Muscle layer of duodenum (tissue), 2 donors: Measurements from ENCODE around the gene CALN1.
A peak's percentile ranks its signal among the peaks of the same experiment; 100 is the strongest.

Source experiments
- H3K27ac ChIP-seq: one replicate; pipeline ENCODE4 v1.7.0; 2013; ENCODE audit warnings: mild to moderate bottlenecking, low read length
- H3K27me3 ChIP-seq: one replicate; pipeline ENCODE4 v1.7.0; 2013; ENCODE audit warnings: low read depth, mild to moderate bottlenecking, control low read depth, low read length
- H3K36me3 ChIP-seq, 2 donors: one replicate each; pipeline ENCODE4 v1.7.0; 2013; ENCODE audit warnings: low read length in 2 of 2, control low read depth in 1 of 2, mild to moderate bottlenecking in 1 of 2; ENCODE audit not compliant: insufficient read depth in 2 of 2, control insufficient read depth in 1 of 2
- H3K4me1 ChIP-seq, 2 donors: one replicate each; pipeline ENCODE4 v1.7.0; 2013; ENCODE audit warnings: low read length in 2 of 2, mild to moderate bottlenecking in 2 of 2, control low read depth in 1 of 2, moderate library complexity in 1 of 2; ENCODE audit not compliant: insufficient read depth in 2 of 2, control insufficient read depth in 1 of 2
- H3K4me3 ChIP-seq, 2 donors: one replicate each; pipeline ENCODE4 v1.7.0; 2013; ENCODE audit warnings: low read length in 2 of 2, low read depth in 1 of 2, mild to moderate bottlenecking in 1 of 2
- H3K9me3 ChIP-seq, 2 donors: one replicate each; pipeline ENCODE4 v1.7.0; 2013; ENCODE audit warnings: low read length in 2 of 2, control low read depth in 1 of 2, mild to moderate bottlenecking in 1 of 2; ENCODE audit not compliant: control insufficient read depth in 1 of 2
- donor health status: healthy.

CALN1 gene

DNA sequence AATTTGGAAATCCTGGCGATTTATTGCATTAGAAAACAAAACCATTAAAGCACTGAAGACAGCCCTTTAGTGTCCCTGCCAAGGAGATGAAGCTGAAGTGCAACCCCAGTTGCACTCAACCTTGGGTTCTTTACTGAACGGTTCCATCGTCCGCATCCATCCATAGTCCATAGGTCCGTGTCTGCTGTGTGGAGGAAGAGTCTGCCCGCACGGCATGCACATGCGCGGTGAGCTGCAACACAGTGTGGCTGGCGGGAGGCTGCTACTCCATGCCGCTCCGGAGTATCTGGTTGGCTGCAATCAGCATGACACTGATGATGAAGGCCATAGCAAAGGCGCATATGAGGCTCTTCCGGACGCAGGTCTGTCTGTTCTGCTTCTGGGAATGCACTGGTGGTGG, 624.6 kb downstream of the CALN1 start:
- H3K9me3 ChIP-seq, result peaks cover 8 to 24% of the 10 kb centered on the region in 2 donors
- no peak overlapping the region for H3K27ac ChIP-seq
- no peaks in the 10 kb centered on the region for H3K4me1 ChIP-seq
- H3K36me3 ChIP-seq, result no peaks in the 10 kb centered on the region
- peak overlapping the region in 1 of 2 donors; percentile 21 for H3K4me3 ChIP-seq
- H3K27me3 ChIP-seq, result no peaks in the 10 kb centered on the region

GRCh38 chr7:71785216-71785615, 626.9 kb downstream of the CALN1 start:
- no peaks in the 10 kb centered on the region for H3K27me3 ChIP-seq
- no peaks in the 10 kb centered on the region for H3K36me3 ChIP-seq
- no peak overlapping the region for H3K4me3 ChIP-seq
- H3K27ac ChIP-seq, result no peak overlapping the region
- H3K9me3 ChIP-seq, result peaks cover 8 to 24% of the 10 kb centered on the region in 2 donors
- H3K4me1 ChIP-seq, result no peaks in the 10 kb centered on the region

- no peaks in the 10 kb centered on the region for H3K4me1 ChIP-seq
- H3K27ac ChIP-seq, result no peak overlapping the region
- H3K4me3 ChIP-seq, result no peak overlapping the region
- no peaks in the 10 kb centered on the region for H3K36me3 ChIP-seq
- peaks cover 8 to 24% of the 10 kb centered on the region in 2 donors for H3K9me3 ChIP-seq
- H3K27me3 ChIP-seq, result no peaks in the 10 kb centered on the region
These were observed 627.4 kb downstream of the CALN1 start for GRCh38 chr7:71784781-71785180.

DNA sequence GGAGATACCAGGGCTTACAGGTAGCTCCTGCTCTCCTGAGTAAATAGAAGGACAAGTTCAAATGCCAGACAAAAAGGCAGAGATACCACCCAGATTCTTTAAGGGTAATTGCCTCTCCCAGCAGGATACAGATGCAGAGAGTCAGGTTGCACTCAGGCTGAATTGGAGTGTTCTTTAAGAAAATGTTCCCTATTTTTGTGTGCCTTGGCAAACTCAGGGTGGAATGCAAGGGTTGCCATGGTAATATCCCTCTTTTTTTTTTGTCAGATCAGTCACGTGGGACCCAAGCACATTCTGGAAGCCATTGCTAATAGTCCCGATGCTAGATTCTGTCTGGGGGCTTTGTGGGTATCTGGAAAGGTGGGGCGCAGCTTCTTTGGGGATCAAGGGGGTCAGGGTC, 628.0 kb downstream of the CALN1 start:
- H3K27ac ChIP-seq, result no peak overlapping the region
- no peak overlapping the region for H3K4me3 ChIP-seq

DNA sequence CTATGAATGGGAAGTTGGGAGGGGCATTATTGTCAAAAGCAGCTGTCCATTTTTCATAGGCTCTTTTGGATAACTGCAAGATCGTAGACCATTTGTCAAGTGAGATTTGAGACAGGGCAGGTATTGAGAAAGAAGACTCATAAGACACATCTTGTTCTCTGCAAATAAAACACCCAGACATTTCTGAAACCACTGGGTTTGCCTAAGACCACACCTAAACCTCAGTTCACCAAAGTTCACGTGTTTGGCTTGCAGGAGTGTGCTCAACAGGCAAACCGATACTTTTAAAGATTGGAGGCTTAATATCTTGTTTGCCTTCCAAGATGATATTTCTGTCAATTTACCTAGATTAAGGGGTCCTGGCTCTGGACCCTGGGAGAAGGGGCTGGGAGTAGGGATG, 628.4 kb downstream of the CALN1 start:
- Histone ChIP-seq H3K9me3 (peaks cover 8 to 24% of the 10 kb centered on the region in 2 donors), H3K4me1 (no peaks in the 10 kb centered on the region), H3K4me3 (no peak overlapping the region), H3K27ac (no peak overlapping the region), H3K27me3 (no peaks in the 10 kb centered on the region), H3K36me3 (no peaks in the 10 kb centered on the region)

More for the DNA sequence above, 628.0 kb downstream of the CALN1 start:
- no peaks in the 10 kb centered on the region for H3K27me3 ChIP-seq
- peaks cover 8 to 24% of the 10 kb centered on the region in 2 donors for H3K9me3 ChIP-seq
- no peaks in the 10 kb centered on the region for H3K36me3 ChIP-seq
- no peaks in the 10 kb centered on the region for H3K4me1 ChIP-seq

GRCh38 chr7:71782051-71782450, 630.1 kb downstream of the CALN1 start:
- no peaks in the 10 kb centered on the region for H3K36me3 ChIP-seq
- peaks cover under 1 to 12% of the 10 kb centered on the region in 2 donors for H3K9me3 ChIP-seq
- H3K4me1 ChIP-seq, result no peaks in the 10 kb centered on the region
- no peak overlapping the region for H3K27ac ChIP-seq
- H3K27me3 ChIP-seq, result no peaks in the 10 kb centered on the region
- no peak overlapping the region for H3K4me3 ChIP-seq

- H3K4me3 ChIP-seq, result no peak overlapping the region
- no peaks in the 10 kb centered on the region for H3K9me3 ChIP-seq
- no peaks in the 10 kb centered on the region for H3K4me1 ChIP-seq
- H3K27ac ChIP-seq, result no peak overlapping the region
- H3K36me3 ChIP-seq, result no peaks in the 10 kb centered on the region
- H3K27me3 ChIP-seq, result no peaks in the 10 kb centered on the region
These were observed 631.9 kb downstream of the CALN1 start for GRCh38 chr7:71780282-71780681.

DNA sequence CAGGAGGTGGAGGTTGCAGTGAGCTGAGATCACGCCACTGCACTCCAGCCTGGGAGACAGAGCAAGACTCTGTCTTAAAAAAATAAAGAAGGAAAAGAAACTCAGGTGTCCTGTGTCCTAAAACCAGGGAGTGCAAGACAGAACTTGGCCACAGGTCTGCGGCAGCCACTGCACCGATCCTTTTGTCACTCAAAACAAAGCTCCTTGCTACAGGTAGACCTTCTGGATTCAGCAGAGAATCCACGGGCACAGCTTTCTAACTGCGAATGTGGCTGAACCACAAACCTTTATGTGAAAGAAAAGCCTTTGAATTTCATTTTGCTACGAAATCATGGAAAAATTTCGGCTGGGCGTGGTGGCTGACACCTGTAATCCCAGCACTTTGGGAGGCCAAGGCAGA, 634.9 kb downstream of the CALN1 start:
- Histone ChIP-seq H3K9me3 (no peaks in the 10 kb centered on the region), H3K27me3 (no peaks in the 10 kb centered on the region), H3K4me1 (no peaks in the 10 kb centered on the region), H3K27ac (no peak overlapping the region), H3K36me3 (no peaks in the 10 kb centered on the region), H3K4me3 (no peak overlapping the region)

GRCh38 chr7:71776726-71777125, 635.4 kb downstream of the CALN1 start:
- Histone ChIP-seq H3K4me3 (no peak overlapping the region), H3K27me3 (no peaks in the 10 kb centered on the region), H3K27ac (no peak overlapping the region), H3K36me3 (no peaks in the 10 kb centered on the region), H3K9me3 (no peaks in the 10 kb centered on the region), H3K4me1 (no peaks in the 10 kb centered on the region)

DNA sequence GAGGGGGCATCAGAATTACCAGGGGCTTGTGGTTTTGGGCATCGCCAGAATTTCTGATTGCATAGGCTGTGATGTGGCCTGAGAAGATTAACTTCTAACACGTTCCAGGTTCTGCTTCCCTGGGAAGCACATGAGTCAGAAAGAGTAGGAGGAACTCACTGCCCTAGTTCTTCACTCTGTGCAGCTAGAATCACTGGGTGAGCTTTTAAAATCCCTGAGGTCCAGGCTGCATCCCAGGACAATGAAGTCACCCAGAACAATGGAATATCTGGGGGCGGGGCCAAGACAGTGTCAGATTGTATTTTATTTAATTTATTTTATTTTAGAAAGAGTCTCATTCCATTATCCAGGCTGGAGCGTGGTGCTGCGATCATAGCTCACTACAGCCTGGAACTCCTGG, 636.5 kb downstream of the CALN1 start:
- Histone ChIP-seq H3K4me1 (no peaks in the 10 kb centered on the region), H3K27me3 (no peaks in the 10 kb centered on the region), H3K4me3 (no peak overlapping the region), H3K36me3 (no peaks in the 10 kb centered on the region), H3K9me3 (no peaks in the 10 kb centered on the region), H3K27ac (no peak overlapping the region)

- Histone ChIP-seq H3K4me1 (no peaks in the 10 kb centered on the region), H3K27me3 (no peaks in the 10 kb centered on the region), H3K4me3 (no peak overlapping the region), H3K27ac (no peak overlapping the region), H3K36me3 (no peaks in the 10 kb centered on the region), H3K9me3 (no peaks in the 10 kb centered on the region)
These were observed 639.4 kb downstream of the CALN1 start for GRCh38 chr7:71772779-71773178.

- no peak overlapping the region for H3K27ac ChIP-seq
- H3K4me1 ChIP-seq, result no peaks in the 10 kb centered on the region
- no peaks in the 10 kb centered on the region for H3K27me3 ChIP-seq
- no peaks in the 10 kb centered on the region for H3K9me3 ChIP-seq
- no peaks in the 10 kb centered on the region for H3K36me3 ChIP-seq
- H3K4me3 ChIP-seq, result no peak overlapping the region
These were observed 641.8 kb downstream of the CALN1 start for GRCh38 chr7:71770269-71770907.
